Left lobe of liver (tissue), 2 donors: ENCODE results near the gene VASP. TPM values are rescaled to one million over a fixed set of nuclear protein-coding genes. Genes with fewer than 3 reads are reported as not detected.

Source experiments
- ATAC-seq: fragments of 200-7000 bp; cut with Tn5 transposase; one replicate; pipeline ENCODE4 v1.9.1; 2020; ENCODE audit warnings: mild to moderate bottlenecking, moderate library complexity
- DNase-seq: peaks from one replicate; pipeline ENCODE4 v3.0.0-alpha.2; 2020; ENCODE audit warnings: low spot score
- total RNA-seq: library from RNA; stranded (reverse); gene quantifications from one replicate; pipeline ENCODE4 v1.2.1, GENCODE V29; 2021
- donor health status: DM: no; HTN: no; CAD: no; lungs with moderate emphysema.
- donor health status: DM: no; HTN: yes; CAD: no.

VASP gene
- total RNA-seq, result 21.7 TPM

GRCh38 chr19:45506989-45507871, at the start of gene VASP:
Gene VASP (plus strand): TSS chr19:45507479. CDS start chr19:45507772, 293 bp downstream.
- DNase-seq (peak; percentile 93), ATAC-seq (peak; percentile 76)

- no peak for DNase-seq
- no peak for ATAC-seq
Observed at GRCh38 chr19:45457776-45458175, 49.5 kb upstream of the VASP start.

GRCh38 chr19:45460807-45461347, 46.4 kb upstream of the VASP start:
- ATAC-seq, result no peak
- no peak for DNase-seq

DNA sequence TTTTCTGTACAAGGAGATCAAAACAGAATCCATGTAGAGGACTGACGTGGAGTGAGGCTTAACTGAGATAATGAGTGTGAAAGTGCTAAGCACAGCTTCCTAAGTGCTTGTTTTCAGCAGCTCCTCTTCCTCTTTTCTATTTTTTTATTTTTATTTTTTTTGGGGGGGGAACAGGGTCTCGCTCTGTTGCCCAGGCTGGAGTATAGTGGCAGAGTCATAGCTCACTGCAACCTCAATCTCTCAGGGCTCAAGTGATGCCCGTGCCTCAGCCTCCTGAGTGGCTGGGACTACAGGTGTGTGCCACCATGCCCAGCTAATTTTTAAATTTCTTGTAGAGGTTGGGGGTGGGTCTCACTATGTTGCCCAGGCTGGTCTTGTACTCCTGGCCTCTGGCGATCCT, 45.1 kb upstream of the VASP start:
- DNase-seq (no peak), ATAC-seq (no peak)

- no peak for ATAC-seq
- no peak for DNase-seq
Observed at GRCh38 chr19:45463241-45463640, 44.0 kb upstream of the VASP start.

- no peak for DNase-seq
- ATAC-seq, result no peak
Observed at GRCh38 chr19:45464274-45464673, 43.0 kb upstream of the VASP start.

- DNase-seq (no peak), ATAC-seq (no peak)
Observed at GRCh38 chr19:45464852-45465441, 42.3 kb upstream of the VASP start.

DNA sequence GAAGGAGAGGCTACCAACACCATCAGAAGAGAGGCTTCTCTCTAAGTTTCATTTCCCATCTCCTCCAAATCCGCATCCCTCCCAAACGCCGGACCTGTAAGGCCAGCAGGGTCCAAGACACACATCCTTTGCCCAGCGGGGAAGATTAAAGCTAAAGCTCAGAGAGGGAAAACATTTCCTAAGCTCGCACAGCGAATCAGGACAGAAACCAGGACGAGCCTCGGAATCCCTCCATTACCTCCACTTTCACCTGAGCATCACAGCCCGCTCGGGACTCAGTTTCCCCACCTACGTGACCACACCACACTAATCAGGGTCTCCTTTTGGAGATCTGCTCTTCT, 40.2 kb upstream of the VASP start:
- DNase-seq (no peak), ATAC-seq (no peak)

DNA sequence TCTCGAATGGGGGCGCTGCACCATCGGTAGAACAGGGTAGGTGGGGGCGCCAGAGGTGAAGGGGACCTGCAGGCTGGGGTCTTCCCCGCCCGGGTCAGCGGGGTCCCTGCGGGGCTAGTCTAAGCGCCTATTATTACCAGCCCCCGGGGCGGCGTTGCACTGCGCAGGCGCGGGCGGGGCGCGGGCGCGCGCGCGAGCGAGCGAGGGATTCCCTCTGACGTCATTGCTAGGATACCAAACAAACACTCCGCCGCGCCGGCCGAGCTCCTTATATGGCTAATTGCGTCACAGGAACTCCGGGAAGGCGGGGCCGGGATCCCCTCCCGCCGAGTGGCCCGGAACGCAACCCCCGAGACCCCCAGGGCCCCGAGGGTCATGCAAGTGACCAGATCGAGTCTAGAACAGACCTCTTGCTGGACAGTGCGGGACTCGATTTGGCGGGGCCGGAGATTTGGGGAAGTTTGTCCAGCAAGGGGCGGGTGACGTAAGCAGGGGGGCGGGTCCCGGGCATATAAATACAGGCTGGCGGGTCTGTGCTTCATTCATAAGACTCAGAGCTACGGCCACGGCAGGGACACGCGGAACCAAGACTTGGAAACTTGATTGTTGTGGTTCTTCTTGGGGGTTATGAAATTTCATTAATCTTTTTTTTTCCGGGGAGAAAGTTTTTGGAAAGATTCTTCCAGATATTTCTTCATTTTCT, 39.7 kb upstream of the VASP start, which contains the start of gene FOSB:
FOSB (plus strand) TSS at position 541 of the 703 bp plus-strand sequence. CDS start 591 bp downstream, outside the sequence.
- peak; percentile 96 for DNase-seq
- ATAC-seq, result peak; percentile 62

DNA sequence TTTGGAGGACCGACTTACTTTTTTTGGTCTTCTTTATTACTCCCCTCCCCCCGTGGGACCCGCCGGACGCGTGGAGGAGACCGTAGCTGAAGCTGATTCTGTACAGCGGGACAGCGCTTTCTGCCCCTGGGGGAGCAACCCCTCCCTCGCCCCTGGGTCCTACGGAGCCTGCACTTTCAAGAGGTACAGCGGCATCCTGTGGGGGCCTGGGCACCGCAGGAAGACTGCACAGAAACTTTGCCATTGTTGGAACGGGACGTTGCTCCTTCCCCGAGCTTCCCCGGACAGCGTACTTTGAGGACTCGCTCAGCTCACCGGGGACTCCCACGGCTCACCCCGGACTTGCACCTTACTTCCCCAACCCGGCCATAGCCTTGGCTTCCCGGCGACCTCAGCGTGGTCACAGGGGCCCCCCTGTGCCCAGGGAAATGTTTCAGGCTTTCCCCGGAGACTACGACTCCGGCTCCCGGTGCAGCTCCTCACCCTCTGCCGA, 39.1 kb upstream of the VASP start:
- DNase-seq, result no peak
- no peak for ATAC-seq

DNA sequence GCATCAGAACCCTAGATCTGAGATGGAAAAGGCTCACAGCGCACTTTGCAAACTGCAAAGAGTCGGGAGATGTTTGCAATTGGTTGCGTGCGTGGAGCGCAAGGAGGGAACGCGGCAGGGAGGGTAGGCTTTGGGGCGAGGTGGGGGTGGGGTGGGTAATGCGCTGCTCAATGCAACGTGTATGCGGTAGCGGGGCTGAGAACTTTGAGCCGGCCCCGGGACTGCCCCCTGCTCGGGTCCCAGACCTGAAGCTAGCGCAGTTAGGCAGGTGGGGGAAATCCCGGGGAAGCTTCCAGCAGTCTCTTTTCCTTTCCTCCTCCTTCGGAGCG, 38.5 kb upstream of the VASP start:
- peak; percentile 45 for ATAC-seq
- DNase-seq, result no peak

GRCh38 chr19:45469132-45469944, 37.9 kb upstream of the VASP start:
- DNase-seq (peak; percentile 92), ATAC-seq (peak; percentile 83)

DNA sequence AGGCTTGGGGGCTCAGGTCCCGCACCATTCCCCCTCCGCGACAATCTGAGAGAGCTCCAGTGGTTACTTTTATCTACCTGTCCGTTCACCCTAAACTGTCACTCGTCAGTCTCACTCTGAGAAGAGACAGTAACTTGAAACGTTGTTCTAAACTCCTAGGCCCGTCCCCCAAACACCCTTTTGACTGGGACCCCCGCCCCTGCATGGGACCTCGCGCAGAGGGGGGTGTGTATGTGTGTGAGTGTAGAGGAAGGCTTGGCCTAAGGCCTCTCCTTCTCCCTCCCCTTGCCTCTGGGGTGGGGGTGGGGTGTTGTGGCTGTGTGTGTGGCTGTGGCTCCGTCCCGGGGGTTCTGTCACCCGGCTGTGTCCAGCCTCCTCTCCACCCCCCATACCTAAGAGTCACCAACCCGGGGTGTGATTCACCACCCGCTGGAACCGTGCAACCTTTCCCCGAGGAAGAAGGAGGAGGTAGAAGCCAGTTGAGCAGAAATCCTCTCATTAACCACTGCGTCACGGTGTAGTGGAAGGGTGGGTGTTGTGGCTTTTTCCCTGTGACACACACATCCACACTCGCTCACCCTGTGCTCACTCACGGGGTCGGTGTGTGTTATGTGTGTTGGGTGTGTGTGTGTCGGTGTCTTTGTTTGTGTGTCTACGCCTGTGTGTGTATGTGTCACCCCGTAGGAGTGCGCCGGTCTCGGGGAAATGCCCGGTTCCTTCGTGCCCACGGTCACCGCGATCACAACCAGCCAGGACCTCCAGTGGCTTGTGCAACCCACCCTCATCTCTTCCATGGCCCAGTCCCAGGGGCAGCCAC, 37.1 kb upstream of the VASP start:
- DNase-seq (no peak), ATAC-seq (no peak)

DNA sequence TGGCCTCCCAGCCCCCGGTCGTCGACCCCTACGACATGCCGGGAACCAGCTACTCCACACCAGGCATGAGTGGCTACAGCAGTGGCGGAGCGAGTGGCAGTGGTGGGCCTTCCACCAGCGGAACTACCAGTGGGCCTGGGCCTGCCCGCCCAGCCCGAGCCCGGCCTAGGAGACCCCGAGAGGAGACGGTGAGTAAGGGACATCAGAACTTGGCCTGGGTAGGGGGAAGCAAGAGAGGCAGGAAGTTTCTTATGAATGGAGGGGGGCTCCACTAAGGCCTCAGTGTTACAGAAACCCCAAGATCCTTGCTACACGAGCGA, 36.6 kb upstream of the VASP start:
- DNase-seq (no peak), ATAC-seq (no peak)

- ATAC-seq (no peak), DNase-seq (no peak)
Observed at GRCh38 chr19:45471111-45471930, 36.0 kb upstream of the VASP start.

DNA sequence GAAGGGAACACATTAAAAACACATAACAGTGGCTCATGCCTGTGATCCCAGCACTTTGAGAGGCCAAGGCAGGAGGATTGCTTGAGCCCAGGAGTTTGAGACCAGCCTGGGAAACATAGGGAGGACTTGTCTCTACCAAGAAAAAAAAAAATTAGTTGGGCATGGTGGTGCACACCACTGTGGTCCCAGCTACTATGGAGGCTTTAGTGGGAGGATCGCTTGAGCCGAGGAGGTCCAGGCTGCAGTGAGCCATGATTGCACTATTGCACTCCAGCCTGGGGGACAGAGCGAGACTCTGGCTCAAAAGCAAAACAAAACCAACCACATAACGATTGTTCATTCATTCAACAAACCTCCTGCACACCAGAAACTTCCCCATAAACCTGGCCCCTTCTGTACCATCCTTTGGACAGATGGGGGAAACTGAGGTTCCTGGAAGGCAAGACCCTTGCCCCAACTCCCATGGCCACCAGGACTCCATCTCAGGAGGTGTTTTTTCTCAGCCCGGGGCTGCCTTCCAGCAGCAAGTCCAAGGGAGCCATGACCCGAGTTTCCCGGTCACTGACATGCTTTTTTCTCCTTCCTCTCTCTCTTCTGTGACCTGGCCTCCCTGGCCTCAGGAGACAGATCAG, 35.2 kb upstream of the VASP start:
- ATAC-seq, result no peak
- no peak for DNase-seq

DNA sequence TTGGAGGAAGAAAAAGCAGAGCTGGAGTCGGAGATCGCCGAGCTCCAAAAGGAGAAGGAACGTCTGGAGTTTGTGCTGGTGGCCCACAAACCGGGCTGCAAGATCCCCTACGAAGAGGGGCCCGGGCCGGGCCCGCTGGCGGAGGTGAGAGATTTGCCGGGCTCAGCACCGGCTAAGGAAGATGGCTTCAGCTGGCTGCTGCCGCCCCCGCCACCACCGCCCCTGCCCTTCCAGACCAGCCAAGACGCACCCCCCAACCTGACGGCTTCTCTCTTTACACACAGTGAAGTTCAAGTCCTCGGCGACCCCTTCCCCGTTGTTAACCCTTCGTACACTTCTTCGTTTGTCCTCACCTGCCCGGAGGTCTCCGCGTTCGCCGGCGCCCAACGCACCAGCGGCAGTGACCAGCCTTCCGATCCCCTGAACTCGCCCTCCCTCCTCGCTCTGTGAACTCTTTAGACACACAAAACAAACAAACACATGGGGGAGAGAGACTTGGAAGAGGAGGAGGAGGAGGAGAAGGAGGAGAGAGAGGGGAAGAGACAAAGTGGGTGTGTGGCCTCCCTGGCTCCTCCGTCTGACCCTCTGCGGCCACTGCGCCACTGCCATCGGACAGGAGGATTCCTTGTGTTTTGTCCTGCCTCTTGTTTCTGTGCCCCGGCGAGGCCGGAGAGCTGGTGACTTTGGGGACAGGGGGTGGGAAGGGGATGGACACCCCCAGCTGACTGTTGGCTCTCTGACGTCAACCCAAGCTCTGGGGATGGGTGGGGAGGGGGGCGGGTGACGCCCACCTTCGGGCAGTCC, 34.5 kb upstream of the VASP start:
- no peak for ATAC-seq
- DNase-seq, result no peak

GRCh38 chr19:45473367-45473681, 34.0 kb upstream of the VASP start:
- DNase-seq (no peak), ATAC-seq (no peak)
